HCT116 (cell line): ENCODE measurements around the gene OR9Q2. TPM values are rescaled to one million over a fixed set of nuclear protein-coding genes. Genes with fewer than 3 reads are reported as not detected.

Experiments
- ATAC-seq: fragments of 200-7000 bp; cut with Tn5 transposase; 2 replicates; pipeline ENCODE4 v1.9.1; 2020; ENCODE audit warnings: mild to moderate bottlenecking, moderate library complexity
- BruUV-seq: library from RNA; stranded (reverse); fragments of 400-500 nt; replicated peaks from 2 replicates; lab custom pipeline; 2021; lab: Mats Ljungman, UMichigan
- CTCF ChIA-PET: fragments of 300-600 bp; sonication (Branson Sonifier 250); formaldehyde crosslinking; loops from one replicate; lab custom pipeline; 2021; ENCODE audit warnings: antibody characterized with exemption; lab: Charles Lee
- POLR2A ChIA-PET: fragments of 300-600, 350-600 bp; sonication (Branson Sonifier 250); formaldehyde crosslinking; loops from one replicate; lab custom pipeline; 2021; ENCODE audit warnings: antibody characterized with exemption; lab: Charles Lee
- RAD21 ChIA-PET, 2 experiments: fragments of 300-600 bp; sonication (Branson Sonifier 250); formaldehyde crosslinking; loops; one replicate each; lab custom pipeline; 2023; ENCODE audit warnings: low total read pairs in 2 of 2; ENCODE audit not compliant: uncharacterized antibody in 2 of 2, unreplicated experiment in 2 of 2, low non-redundant PET in 1 of 2; lab: Charles Lee
- DNase-seq: peaks from one replicate; pipeline ENCODE4 v3.0.0-alpha.2; 2010; ENCODE audit warnings: low read depth, low spot score
- H2AFZ ChIP-seq: fragments of 200-600 bp; shearing (Covaris generic), sonication (generic); 2 replicates; pipeline ENCODE4 v1.6.1; 2017; ENCODE audit warnings: low read depth, mixed run types, mixed read lengths, antibody characterized with exemption, low read length; ENCODE audit not compliant: poor library complexity, severe bottlenecking
- H3K27ac ChIP-seq: 2 replicates; pipeline ENCODE4 v1.5.1; 2012; ENCODE audit warnings: low read depth, low read length
- H3K27me3 ChIP-seq: fragments of 200-600 bp; sonication (generic); 2 replicates; pipeline ENCODE4 v1.6.1; 2016; ENCODE audit warnings: mixed run types, low read length, mixed read lengths; ENCODE audit not compliant: insufficient read depth
- H3K36me3 ChIP-seq, 2 experiments: fragments of 200-500 bp in 1 of 2; fragments of 200-600 bp in 1 of 2; sonication (Bioruptor generic) in 1 of 2; sonication (generic) in 1 of 2; 2 replicates each; pipeline versions ENCODE4 v1.5.1 to v1.6.1; 2014 to 2016; ENCODE audit warnings: low read length in 2 of 2, inconsistent platforms in 1 of 2, mixed read lengths in 1 of 2, mixed run types in 1 of 2; ENCODE audit not compliant: insufficient read depth in 2 of 2, control insufficient read depth in 1 of 2
- H3K4me1 ChIP-seq, 2 experiments: fragments of 200-600 bp in 1 of 2; sonication (generic) in 1 of 2; 2 replicates each; pipeline versions ENCODE4 v1.5.1 to v1.6.1; 2012 to 2017; ENCODE audit warnings: low read length in 2 of 2, inconsistent platforms in 1 of 2, mild to moderate bottlenecking in 1 of 2, mixed read lengths in 1 of 2, mixed run types in 1 of 2, moderate library complexity in 1 of 2; ENCODE audit not compliant: insufficient read depth in 2 of 2, control insufficient read depth in 1 of 2
- H3K4me2 ChIP-seq: fragments of 200-600 bp; sonication (generic); 2 replicates; pipeline ENCODE4 v1.6.1; 2017; ENCODE audit warnings: mixed run types, low read length, mixed read lengths
- H3K4me3 ChIP-seq, 2 experiments: fragments of 200-600 bp in 1 of 2; sonication (generic) in 1 of 2; replicated peaks in 1 of 2; 2 replicates each; pipeline ENCODE4 v1.5.1; 2011 to 2016; ENCODE audit warnings: low read length in 2 of 2, control low read depth in 1 of 2, low read depth in 1 of 2, mild to moderate bottlenecking in 1 of 2, mixed read lengths in 1 of 2, mixed run types in 1 of 2
- H3K79me2 ChIP-seq: fragments of 200-600 bp; sonication (generic); 2 replicates; pipeline ENCODE4 v1.6.1; 2017; ENCODE audit warnings: mild to moderate bottlenecking, mixed run types, low read length, moderate library complexity, mixed read lengths; ENCODE audit not compliant: insufficient read depth
- H3K9ac ChIP-seq: fragments of 200-600 bp; sonication (generic); 2 replicates; pipeline ENCODE4 v1.6.1; 2016; ENCODE audit warnings: low read length, mixed read lengths
- H3K9me2 ChIP-seq: fragments of 200-600 bp; sonication (generic), shearing (Covaris generic); 2 replicates; pipeline ENCODE4 v1.6.1; 2017; ENCODE audit warnings: mixed run types, mild to moderate bottlenecking, moderate library complexity; ENCODE audit not compliant: insufficient read depth
- H3K9me3 ChIP-seq, 2 experiments: fragments of 200-500 bp in 1 of 2; fragments of 200-600 bp in 1 of 2; sonication (Bioruptor generic) in 1 of 2; sonication (generic) in 1 of 2; 2 replicates each; pipeline ENCODE4 v1.6.1; 2014 to 2017; ENCODE audit warnings: low read length in 2 of 2, mixed read lengths in 2 of 2, inconsistent platforms in 1 of 2, low read depth in 1 of 2, mild to moderate bottlenecking in 1 of 2, mixed run types in 1 of 2, moderate library complexity in 1 of 2; ENCODE audit not compliant: control insufficient read depth in 1 of 2, insufficient read depth in 1 of 2
- H4K20me1 ChIP-seq: fragments of 200-600 bp; sonication (generic), shearing (Covaris generic); 2 replicates; pipeline ENCODE4 v1.6.1; 2017; ENCODE audit warnings: mixed run types, mild to moderate bottlenecking, moderate library complexity; ENCODE audit not compliant: insufficient read depth
- CBX3 ChIP-seq: IDR thresholded peaks from 2 replicates; pipeline ENCODE4 v1.6.1; 2012; ENCODE audit warnings: low read depth
- EGR1 ChIP-seq: IDR thresholded peaks from 2 replicates; pipeline ENCODE4 v1.6.1; 2012; ENCODE audit warnings: low read depth
- EZH2 ChIP-seq: fragments of 200-600 bp; sonication (generic); IDR thresholded peaks from 2 replicates; pipeline ENCODE4 v1.6.1; 2017; ENCODE audit warnings: antibody characterized with exemption, mixed run types
- EZH2phosphoT487 ChIP-seq: fragments of 200-600 bp; IDR thresholded peaks from 2 replicates; pipeline ENCODE4 v1.6.1; 2018; ENCODE audit warnings: antibody characterized with exemption, borderline replicate concordance
- FOSL1 ChIP-seq: IDR thresholded peaks from 2 replicates; pipeline ENCODE4 v1.6.1; 2012; ENCODE audit warnings: low read depth
- MAX ChIP-seq: IDR thresholded peaks from 2 replicates; pipeline ENCODE4 v1.6.1; 2012
- POLR2A ChIP-seq: IDR thresholded peaks from 2 replicates; pipeline ENCODE4 v1.7.0; 2011; ENCODE audit warnings: borderline replicate concordance; ENCODE audit not compliant: insufficient read depth, insufficient read length; ENCODE audit errors: extremely low read depth
- POLR2AphosphoS5 ChIP-seq: IDR thresholded peaks from 2 replicates; pipeline ENCODE4 v1.6.1; 2011; ENCODE audit warnings: mild to moderate bottlenecking, low read depth, low read length, moderate library complexity
- RAD21 ChIP-seq: IDR thresholded peaks from 2 replicates; pipeline ENCODE4 v1.6.1; 2012; ENCODE audit warnings: low read depth, mild to moderate bottlenecking
- REST ChIP-seq: IDR thresholded peaks from 2 replicates; pipeline ENCODE4 v1.6.1; 2012; ENCODE audit warnings: low read depth
- SIN3A ChIP-seq: IDR thresholded peaks from 2 replicates; pipeline ENCODE4 v1.6.1; 2012; ENCODE audit warnings: low read depth
- SP1 ChIP-seq: IDR thresholded peaks from 2 replicates; pipeline ENCODE4 v1.6.1; 2012; ENCODE audit warnings: low read depth
- TCF7L2 ChIP-seq: IDR thresholded peaks from 2 replicates; pipeline ENCODE4 v1.7.0; 2011; ENCODE audit warnings: borderline replicate concordance, inconsistent platforms; ENCODE audit not compliant: insufficient read depth, insufficient read length; ENCODE audit errors: extremely low read depth
- YY1 ChIP-seq: IDR thresholded peaks from 2 replicates; pipeline ENCODE4 v1.6.1; 2011; ENCODE audit warnings: low read length, low read depth, moderate library complexity, mild to moderate bottlenecking; ENCODE audit not compliant: insufficient replicate concordance; ENCODE audit errors: extremely low read depth
- ZFX ChIP-seq: fragments of 450-650 bp; IDR thresholded peaks from 2 replicates; pipeline ENCODE4 v1.6.1; 2017
- ZNF274 ChIP-seq: fragments of 200-500 bp; sonication (Bioruptor generic); IDR thresholded peaks from 2 replicates; pipeline ENCODE4 v1.6.1; 2014; ENCODE audit warnings: mild to moderate bottlenecking, low read depth, low read length, inconsistent platforms
- intact Hi-C: fragments of 100-400 bp; cut with micrococcal nuclease; formaldehyde crosslinking; loops from 2 replicates; pipeline ENCODE4 v1.10.0; 2022
- total RNA-seq: library from RNA; stranded (reverse); gene quantifications from one replicate; pipeline ENCODE4 v1.2.1, GENCODE V29; 2021; ENCODE audit not compliant: unreplicated experiment
- TF ChIP-seq, protein P1 (sequence below): IDR thresholded peaks from 2 replicates; pipeline ENCODE4 v1.6.1; 2011; ENCODE audit warnings: mild to moderate bottlenecking, low read length, moderate library complexity; ENCODE audit not compliant: insufficient replicate concordance; ENCODE audit errors: extremely low read depth
- TF ChIP-seq, protein P2 (sequence below), 3 experiments: fragments of 200-600 bp in 1 of 3; sonication (generic) in 1 of 3; IDR thresholded peaks in 2 of 3; conservative IDR thresholded peaks in 1 of 3; 2 replicates each; pipeline ENCODE4 v1.5.1; 2012 to 2017; ENCODE audit warnings: low read depth in 2 of 3, low read length in 2 of 3, antibody characterized with exemption in 1 of 3, borderline replicate concordance in 1 of 3, control low read depth in 1 of 3, mild to moderate bottlenecking in 1 of 3, mixed read lengths in 1 of 3, mixed run types in 1 of 3, moderate library complexity in 1 of 3; ENCODE audit not compliant: insufficient read depth in 1 of 3

Gene OR9Q2
- total RNA-seq, 1 experiment from 2014 or later = not detected

DNA sequence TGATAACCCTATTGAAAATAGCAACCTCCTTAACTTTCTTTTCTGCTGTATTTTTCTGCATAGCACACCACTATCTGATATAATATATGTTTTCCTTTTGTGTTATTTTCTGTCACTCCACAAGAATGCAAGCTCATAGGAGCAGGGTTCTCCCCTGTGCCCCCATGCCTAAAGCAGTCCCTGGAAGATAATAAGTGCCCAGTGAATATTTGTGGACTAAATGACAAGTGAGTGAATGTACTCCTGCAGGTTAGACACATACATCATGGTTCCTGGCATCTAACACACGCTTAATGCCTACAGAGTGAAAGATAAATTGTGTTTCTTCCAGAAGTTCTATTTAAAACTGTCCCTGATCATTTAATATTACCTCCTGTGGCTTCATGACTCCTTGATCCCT is 23.9 kb upstream of the OR9Q2 start:
- Histone ChIP-seq H3K4me3 (no peak overlapping the region), H3K79me2 (no peaks in the 10 kb centered on the region), H4K20me1 (no peaks in the 10 kb centered on the region), H2AFZ (no peak overlapping the region), H3K9me3 (no peaks in the 10 kb centered on the region), H3K27ac (no peak overlapping the region), H3K4me1 (no peaks in the 10 kb centered on the region)
- intact Hi-C loops = no loop called here
- ChIA-PET POLR2A (no interaction called here), RAD21 (no interaction called here), CTCF (no interaction called here)
- DNase-seq = no peak
- BruUV-seq = no TSS peak
- TF ChIP-seq EGR1 (no peak), YY1 (no peak), TCF7L2 (no peak), RAD21 (no peak), ZNF274 (no peak), EZH2 (no peak), SP1 (no peak), POLR2A (no peak), ZFX (no peak), CBX3 (no peak), FOSL1 (no peak), EZH2phosphoT487 (no peak), REST (no peak), MAX (no peak), POLR2AphosphoS5 (no peak), SIN3A (no peak)
- TF ChIP-seq, protein P1, sequence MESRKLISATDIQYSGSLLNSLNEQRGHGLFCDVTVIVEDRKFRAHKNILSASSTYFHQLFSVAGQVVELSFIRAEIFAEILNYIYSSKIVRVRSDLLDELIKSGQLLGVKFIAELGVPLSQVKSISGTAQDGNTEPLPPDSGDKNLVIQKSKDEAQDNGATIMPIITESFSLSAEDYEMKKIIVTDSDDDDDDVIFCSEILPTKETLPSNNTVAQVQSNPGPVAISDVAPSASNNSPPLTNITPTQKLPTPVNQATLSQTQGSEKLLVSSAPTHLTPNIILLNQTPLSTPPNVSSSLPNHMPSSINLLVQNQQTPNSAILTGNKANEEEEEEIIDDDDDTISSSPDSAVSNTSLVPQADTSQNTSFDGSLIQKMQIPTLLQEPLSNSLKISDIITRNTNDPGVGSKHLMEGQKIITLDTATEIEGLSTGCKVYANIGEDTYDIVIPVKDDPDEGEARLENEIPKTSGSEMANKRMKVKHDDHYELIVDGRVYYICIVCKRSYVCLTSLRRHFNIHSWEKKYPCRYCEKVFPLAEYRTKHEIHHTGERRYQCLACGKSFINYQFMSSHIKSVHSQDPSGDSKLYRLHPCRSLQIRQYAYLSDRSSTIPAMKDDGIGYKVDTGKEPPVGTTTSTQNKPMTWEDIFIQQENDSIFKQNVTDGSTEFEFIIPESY = no peak
- TF ChIP-seq, protein P2, sequence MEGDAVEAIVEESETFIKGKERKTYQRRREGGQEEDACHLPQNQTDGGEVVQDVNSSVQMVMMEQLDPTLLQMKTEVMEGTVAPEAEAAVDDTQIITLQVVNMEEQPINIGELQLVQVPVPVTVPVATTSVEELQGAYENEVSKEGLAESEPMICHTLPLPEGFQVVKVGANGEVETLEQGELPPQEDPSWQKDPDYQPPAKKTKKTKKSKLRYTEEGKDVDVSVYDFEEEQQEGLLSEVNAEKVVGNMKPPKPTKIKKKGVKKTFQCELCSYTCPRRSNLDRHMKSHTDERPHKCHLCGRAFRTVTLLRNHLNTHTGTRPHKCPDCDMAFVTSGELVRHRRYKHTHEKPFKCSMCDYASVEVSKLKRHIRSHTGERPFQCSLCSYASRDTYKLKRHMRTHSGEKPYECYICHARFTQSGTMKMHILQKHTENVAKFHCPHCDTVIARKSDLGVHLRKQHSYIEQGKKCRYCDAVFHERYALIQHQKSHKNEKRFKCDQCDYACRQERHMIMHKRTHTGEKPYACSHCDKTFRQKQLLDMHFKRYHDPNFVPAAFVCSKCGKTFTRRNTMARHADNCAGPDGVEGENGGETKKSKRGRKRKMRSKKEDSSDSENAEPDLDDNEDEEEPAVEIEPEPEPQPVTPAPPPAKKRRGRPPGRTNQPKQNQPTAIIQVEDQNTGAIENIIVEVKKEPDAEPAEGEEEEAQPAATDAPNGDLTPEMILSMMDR (IDR thresholded peaks at IDR 0.05 in 2 of 3, conservative IDR thresholded peaks at IDR 0.05 in 1 of 3; ENCODE audit: borderline replicate concordance in 1 of 3, insufficient read depth in 1 of 3, low read depth in 2 of 3, low read length in 2 of 3) = no peak
- TF ChIP-seq, all 23 proteins: peak for 0
- Histone ChIP-seq H3K4me2 (no peak overlapping the region), H3K9me2 (no peaks in the 10 kb centered on the region), H3K9ac (no peak overlapping the region), H3K36me3 (no peaks in the 10 kb centered on the region), H3K27me3 (peaks cover 5% of the 10 kb centered on the region; the same call in 1 of the 2 replicates)
- no peak for ATAC-seq
